TTC549 (cell line): Measurements from ENCODE around the gene ERMARD.

Experiments used
- FAIRE-seq: peaks from 2 replicates; lab custom pipeline; 2012; peaks lifted over from hg19 to GRCh38; lab: Jason Lieb, UNC

ERMARD gene

GRCh38 chr6:169751242-169752073 is at the start of gene ERMARD, which contains the start of gene DYNLT2:
ERMARD (plus strand) TSS chr6:169751622; CDS start chr6:169751658, 36 bp downstream.
DYNLT2 (minus strand) TSS chr6:169751572; CDS start chr6:169751458, 114 bp downstream.
- no peak for FAIRE-seq

DNA sequence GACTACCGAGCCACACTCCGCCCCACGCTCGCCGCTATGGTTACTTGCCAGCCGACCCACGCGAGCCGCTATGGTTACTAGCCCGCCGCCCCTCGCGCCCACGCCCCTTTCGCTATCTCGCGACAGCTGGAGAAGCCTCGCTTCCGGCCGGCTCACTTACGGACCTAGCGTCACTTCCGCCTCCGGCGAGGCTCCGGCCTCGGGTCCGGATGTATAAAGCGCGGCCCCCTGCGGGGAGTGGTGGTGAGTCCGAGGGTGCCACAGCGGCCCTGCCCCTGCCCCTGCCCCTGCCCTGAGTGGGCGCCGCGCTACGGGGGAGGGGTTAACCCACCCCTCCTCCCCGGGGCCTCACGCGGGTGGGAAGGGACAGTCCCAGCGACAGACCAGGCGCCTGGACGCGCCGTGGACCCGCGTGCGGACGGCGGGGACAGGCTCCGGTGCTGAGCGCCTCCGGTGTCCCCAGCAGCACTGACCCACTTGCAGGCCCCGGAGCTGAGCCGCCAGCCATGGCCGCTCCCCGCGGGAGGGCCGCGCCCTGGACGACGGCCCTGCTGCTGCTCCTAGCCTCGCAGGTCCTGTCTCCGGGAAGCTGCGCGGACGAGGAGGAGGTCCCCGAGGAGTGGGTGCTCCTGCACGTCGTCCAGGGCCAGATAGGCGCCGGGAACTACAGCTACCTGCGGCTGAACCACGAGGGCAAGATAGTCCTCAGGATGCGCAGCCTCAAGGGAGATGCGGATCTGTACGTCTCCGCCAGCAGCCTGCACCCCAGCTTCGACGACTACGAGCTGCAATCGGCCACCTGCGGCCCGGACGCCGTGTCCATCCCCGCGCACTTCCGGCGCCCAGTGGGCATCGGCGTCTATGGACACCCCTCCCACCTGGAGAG is 49.2 kb upstream of the ERMARD start, which contains the start of the genes C6orf120 and WDR27:
Gene C6orf120 (plus strand): TSS at position 173 of the 886 bp plus-strand sequence. CDS start 334 bp downstream, at position 507.
Gene WDR27 (minus strand): TSS at position 76 of the 886 bp plus-strand sequence. CDS start 13,024 bp downstream, outside the sequence.
- FAIRE-seq = no peak

DNA sequence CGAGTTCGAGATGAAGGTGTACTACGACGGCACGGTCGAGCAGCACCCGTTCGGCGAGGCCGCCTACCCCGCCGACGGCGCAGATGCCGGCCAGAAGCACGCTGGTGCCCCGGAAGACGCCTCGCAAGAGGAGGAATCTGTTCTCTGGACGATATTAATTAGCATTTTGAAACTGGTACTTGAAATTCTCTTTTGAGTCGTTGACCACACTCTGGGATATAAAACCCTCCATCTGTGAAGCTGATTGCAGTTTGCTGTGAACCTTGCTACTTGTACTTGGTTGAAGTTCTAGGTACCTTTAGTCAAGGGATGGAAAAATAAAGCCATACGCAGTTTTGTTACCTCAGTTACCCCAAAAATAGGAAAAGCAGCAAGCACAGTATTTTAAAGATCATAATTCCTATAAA is 48.6 kb upstream of the ERMARD start:
- no peak for FAIRE-seq

- no peak for FAIRE-seq
Measured at GRCh38 chr6:169707772-169708171, 43.6 kb upstream of the ERMARD start.

DNA sequence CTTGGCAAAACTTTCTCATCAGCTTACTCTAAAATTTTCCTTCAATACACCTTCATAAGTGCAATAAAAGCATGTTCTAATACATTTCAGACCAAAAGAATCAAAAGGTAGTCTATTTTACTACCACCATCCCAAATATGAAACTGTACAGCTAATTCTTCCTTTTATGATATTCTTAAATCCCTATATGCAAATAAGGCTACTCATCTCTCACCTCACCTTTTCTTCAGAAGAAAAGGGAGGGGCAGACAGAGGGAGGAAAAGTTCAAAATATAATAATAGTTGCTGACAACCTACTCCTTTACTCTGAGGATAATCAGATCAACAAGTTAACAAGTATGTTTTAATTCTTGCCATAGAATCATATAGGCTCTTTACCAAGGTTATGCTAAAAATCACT is 42.1 kb upstream of the ERMARD start:
- FAIRE-seq = no peak

DNA sequence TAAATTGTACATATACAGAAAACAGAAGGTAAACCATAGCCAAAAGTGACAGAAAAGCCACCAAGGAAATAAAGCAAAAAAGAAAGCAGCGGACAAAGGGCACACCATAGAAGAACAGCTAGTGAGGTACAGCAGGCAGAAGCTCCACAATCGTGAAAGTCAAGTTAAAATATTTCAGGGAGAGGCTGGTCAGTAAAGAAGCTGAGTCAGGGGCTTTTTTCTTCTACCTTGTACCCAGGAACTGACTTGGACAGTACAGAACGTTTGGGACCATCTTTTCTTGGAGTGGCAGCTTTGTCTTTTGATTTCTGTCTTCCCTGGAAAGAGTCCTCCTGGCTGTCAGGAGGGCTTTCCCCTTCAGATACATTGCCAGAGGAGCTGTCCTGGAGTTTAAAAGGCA is 41.4 kb upstream of the ERMARD start:
- no peak for FAIRE-seq

DNA sequence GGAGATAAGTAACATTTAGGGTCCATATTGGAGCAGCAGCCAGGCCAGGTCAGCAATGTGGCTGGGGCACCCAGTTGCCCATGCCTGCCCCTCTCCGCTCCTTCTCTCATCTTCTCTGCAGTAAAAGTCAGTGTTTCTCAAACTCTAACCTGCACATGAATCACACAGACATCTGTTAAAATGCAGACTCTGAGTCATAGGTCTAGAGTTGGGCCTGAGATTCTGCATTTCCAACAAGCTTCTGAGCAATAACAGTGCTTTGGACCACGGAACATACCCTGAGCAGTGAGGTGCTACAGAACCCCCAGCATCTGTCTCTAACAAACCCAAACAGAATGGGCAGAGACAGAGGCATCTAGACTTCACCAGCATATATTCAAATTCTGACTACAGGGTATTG is 37.2 kb upstream of the ERMARD start:
- no peak for FAIRE-seq

- FAIRE-seq = no peak
Measured at GRCh38 chr6:169714595-169714994, 36.8 kb upstream of the ERMARD start.

GRCh38 chr6:169719117-169719516 is 32.3 kb upstream of the ERMARD start:
- no peak for FAIRE-seq

DNA sequence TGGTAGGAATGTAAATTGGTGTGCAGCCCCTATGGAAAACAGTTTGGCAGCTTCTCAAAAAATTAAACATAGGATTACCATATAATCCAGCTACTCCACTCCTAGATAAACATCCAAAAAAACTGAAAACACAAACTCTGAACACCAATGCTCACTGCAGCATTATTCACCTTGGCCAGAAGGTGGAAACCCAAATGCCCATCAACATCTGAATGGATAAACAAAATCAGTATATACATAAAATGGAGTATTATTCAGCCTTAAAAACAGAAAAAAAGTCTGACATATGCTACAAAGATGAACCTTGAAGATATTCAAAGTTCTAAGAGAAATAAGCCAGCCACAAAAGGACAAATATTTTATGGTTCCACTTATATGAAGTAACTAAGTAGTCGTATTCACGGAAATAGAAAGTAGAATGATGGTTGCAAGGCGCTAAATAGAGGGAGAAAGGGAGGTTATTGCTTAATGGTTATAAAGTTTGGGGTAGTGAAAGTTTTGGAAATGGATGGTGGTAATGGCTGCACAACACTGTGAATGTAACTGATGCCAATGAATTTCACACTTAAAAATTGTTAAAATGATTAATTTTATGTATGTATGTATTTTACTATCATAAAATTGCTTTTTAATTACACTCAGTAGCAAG is 31.1 kb upstream of the ERMARD start:
- FAIRE-seq = no peak

DNA sequence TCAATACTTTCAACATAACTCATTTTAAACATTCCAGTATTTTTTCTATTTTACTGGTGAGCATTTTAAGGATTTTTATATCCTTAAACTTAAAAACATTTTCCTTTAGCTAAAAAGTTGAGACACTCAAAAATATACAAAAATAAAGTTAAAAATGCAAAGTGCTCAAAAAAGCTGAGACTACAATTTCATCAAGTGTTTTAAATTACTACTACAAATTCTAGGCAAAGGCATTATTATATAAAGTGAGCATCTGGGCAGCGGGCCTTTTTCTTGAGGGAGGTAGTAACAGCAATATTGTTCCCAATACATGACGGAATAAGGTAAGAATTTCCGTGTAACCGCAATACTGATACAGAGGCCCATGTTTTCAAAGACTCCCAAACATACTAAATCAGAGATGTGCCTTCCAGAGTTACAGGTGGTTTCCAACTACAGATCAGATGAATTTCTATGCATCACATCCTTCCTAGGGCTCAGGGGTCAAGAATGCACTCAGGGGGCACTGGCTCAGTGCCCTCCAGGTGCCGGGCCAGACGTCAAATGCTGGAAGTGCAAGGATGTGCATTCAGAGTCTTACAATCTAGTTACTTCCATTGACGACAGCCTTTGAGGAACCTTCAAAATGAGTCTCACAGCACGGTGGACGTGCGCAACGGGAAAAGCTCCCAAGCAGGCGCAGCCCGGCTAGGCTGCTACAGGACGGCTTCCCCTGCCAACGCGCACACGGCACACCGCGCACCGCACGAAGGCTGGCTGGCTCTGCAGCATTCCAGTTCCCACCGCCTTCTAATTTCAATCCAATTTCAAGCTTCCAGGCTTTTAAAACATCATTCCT is 28.8 kb upstream of the ERMARD start:
- no peak for FAIRE-seq

DNA sequence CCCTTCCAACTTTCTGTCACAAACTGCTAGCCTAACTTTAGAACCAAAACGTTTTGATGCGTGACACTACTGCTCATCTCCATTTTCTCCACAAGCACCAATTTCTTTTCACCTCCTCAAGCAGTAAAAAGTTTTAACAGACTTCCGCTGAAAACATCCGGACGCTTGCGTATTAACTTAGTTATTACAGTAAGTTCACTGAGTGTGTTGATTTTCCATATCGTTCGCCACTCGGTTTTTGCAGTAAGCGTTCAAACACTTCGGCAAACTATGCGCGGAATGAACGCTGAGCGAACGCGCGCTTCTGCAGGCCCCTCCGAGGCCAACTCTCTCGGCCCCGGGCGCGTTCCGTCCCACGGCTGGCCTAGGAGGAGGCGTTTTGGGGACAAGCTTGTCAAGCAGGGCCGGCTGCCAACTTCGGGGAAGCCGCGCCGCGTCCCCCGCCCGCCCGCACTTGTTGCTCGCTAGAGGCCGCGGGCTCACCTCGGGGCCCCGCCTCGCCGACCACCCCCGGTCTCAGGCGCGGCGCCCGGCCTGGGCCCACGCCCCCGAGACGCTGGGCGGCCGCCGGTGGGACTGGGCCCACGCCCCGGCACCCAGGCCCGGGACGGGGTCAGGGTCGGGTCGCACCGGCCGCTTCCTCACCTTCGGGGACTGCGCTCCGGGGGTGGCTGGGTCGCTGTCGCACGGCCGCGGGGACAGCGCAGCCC is 28.1 kb upstream of the ERMARD start:
- no peak for FAIRE-seq

- FAIRE-seq = no peak
Measured at GRCh38 chr6:169723991-169724493, 27.4 kb upstream of the ERMARD start.

- FAIRE-seq = no peak
Measured at GRCh38 chr6:169724494-169725124, 26.8 kb upstream of the ERMARD start, which contains the start of gene PHF10. PHF10 (minus strand) TSS chr6:169724500; CDS start chr6:169723931, 569 bp downstream.

DNA sequence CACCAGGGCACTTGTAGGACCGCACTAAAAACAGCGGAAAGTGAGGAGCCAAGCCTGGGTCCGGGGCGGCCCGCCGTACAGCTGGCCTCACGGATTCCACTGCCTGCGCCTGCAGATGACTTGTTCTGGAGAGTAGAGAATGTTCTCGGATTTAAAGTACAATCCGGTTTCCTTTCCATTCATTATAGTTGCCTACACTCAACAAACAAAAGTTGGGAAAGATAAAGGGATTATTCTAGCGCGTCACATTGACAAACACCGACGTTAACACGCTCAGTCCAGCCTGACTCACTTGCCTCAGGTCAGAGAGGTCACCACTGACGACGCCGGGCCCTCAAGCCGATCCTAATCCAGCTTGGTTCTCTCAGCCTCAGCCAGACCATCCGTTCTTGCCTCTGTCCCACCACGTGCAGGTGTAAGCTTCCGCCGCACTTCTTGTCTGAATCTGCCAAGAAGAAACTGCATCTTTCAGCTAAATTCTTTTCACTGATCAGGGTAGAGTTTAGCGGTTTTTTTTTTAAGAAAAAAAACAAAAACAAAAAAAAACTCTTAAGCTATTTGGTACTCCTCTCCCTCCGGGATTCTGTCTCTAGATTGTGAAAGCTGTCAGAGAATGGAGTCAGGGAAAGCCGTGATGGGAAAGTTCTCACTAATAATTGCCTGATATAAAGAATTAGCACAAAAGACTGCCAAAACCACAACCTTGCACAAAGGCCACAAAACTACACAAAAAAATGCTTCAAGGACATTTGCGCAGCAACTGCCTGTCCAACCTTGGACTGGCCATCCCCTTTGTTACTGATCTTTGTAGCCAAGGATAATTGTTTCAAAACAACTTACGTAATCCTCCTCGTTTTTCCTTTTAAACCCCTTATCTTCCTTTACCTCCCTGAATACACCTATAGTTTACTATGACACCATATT is 26.0 kb upstream of the ERMARD start:
- no peak for FAIRE-seq

- FAIRE-seq = no peak
Measured at GRCh38 chr6:169726049-169726400, 25.4 kb upstream of the ERMARD start.

- FAIRE-seq = no peak
Measured at GRCh38 chr6:169726963-169727362, 24.5 kb upstream of the ERMARD start.

DNA sequence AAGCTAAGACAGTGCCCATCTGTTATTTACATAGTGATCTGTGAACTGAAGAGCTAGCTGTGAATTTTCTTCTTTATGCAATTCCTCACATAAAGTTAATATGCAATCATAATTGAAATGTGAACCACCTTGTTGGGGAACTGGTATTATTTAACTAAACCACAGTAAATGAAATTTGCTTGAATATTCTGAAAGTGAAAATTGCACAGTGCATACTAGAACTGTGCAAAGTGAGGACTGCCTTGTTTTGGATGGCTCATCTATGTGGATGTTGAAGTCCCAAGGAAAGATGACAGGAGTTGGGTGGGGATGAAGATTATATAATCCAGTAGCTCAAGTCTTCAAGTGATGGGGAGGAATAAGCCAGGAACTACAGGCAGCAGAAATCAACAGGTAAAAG is 21.5 kb upstream of the ERMARD start:
- no peak for FAIRE-seq
